Measurements from ENCODE around the gene NT5DC3.

NT5DC3 gene

DNA sequence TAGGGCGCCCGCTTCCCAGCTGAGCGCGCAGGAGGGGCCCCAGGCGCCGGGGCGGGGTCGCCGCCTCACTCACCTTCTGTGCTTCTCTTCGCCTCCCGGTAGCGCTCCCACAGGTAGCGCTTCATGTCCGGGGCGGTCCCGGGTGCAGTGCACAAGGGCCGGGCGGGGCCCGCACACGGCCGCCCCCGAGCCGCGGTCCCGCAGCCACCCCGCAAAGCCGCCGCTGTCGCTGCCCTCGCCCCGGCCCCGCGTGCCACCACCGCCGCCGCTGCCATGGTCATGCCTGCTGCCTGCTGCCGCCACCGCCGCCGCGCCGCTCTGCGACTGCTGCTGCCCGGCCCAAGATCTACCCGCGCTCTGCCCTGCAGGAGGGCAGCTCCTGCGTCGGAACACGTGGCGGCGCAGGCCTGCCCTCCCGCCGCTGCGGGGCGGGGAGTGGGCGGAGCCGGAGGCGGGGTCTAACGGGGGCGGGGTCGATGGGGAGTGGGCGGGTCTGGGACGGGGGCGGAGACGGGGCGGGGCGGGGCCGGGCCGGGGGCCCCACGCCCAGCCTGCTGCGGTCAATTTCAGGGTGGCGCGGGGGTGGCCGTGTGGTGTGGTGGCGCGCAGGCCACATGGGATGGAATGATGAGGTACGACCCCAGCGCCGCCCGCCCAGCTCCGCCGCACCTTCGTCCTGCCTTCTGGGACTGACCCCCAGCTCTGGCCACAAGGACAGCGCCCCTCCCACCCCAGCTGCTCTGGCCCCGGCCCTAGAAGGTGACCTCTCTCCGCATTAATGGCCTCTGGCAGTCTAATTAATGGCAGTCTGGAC lies at the start of gene NT5DC3:
Gene NT5DC3 (minus strand): TSS at position 359 of the 814 bp plus-strand sequence. CDS start 78 bp downstream, at position 281.
- H3K4me3 ChIP-seq (ENCODE audit: low read length, poor library complexity, severe bottlenecking): peak within 1 kb of the TSS; percentile 81
- no peaks in the 10 kb centered on the region for H3K27me3 ChIP-seq (ENCODE audit: insufficient read depth, low read length, poor library complexity, severe bottlenecking)
- TF ChIP-seq, protein P1, sequence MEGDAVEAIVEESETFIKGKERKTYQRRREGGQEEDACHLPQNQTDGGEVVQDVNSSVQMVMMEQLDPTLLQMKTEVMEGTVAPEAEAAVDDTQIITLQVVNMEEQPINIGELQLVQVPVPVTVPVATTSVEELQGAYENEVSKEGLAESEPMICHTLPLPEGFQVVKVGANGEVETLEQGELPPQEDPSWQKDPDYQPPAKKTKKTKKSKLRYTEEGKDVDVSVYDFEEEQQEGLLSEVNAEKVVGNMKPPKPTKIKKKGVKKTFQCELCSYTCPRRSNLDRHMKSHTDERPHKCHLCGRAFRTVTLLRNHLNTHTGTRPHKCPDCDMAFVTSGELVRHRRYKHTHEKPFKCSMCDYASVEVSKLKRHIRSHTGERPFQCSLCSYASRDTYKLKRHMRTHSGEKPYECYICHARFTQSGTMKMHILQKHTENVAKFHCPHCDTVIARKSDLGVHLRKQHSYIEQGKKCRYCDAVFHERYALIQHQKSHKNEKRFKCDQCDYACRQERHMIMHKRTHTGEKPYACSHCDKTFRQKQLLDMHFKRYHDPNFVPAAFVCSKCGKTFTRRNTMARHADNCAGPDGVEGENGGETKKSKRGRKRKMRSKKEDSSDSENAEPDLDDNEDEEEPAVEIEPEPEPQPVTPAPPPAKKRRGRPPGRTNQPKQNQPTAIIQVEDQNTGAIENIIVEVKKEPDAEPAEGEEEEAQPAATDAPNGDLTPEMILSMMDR (conservative IDR thresholded peaks at IDR 0.05; ENCODE audit: low read length): no peak
- no peak for TF ChIP-seq EZH2phosphoT487 (IDR thresholded peaks at IDR 0.05; ENCODE audit: borderline replicate concordance)
- H4K20me1 ChIP-seq (ENCODE audit: insufficient read depth, low read length, poor library complexity, severe bottlenecking): no peaks in the 10 kb centered on the region
- no peaks in the 10 kb centered on the region for H3K9me2 ChIP-seq (replicated peaks; ENCODE audit: low read depth, low read length)
- peak within 1 kb of the TSS; percentile 83 for H3K4me2 ChIP-seq (ENCODE audit: low read depth, low read length, poor library complexity, severe bottlenecking)
- peaks cover 9% of the 10 kb centered on the region; the same call in 1 of the 2 replicates for H3K79me2 ChIP-seq (ENCODE audit: insufficient read depth, low read length)
- H3K9ac ChIP-seq (ENCODE audit: low read depth, low read length, poor library complexity, severe bottlenecking): peak within 1 kb of the TSS; percentile 71
- H3K9me3 ChIP-seq (ENCODE audit: insufficient read depth, low read depth, low read length): no peaks in the 10 kb centered on the region
- H3K4me1 ChIP-seq (ENCODE audit: insufficient read depth, low read length, poor library complexity, severe bottlenecking): peaks cover 8% of the 10 kb centered on the region
- H3F3A ChIP-seq (ENCODE audit: low read depth): no peaks in the 10 kb centered on the region
- no peaks in the 10 kb centered on the region for H3K36me3 ChIP-seq (ENCODE audit: insufficient read depth, low read length)
- peak within 1 kb of the TSS; percentile 86 for H2AFZ ChIP-seq (ENCODE audit: low read length)

DNA sequence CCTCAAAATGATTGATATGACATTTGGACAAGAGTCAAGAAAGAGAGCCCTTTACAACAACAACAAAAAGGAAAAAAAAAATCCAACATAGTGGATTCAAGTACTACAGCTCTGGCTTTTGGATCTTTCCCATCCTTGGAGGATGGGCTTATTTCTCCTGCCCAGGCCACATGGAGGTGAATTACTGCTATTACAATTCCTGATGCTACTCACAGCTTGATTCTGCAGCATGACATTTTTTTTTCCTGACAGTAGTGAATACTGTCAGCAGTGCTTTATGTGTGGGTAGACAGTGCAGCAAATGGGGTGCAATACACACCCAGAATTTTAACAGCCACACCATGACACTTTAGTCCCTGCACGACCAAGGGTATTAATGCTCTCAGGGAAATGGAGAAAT lies 46.7 kb upstream of the NT5DC3 start:
- TF ChIP-seq, protein P1 (conservative IDR thresholded peaks at IDR 0.05; ENCODE audit: low read length): no peak
- TF ChIP-seq EZH2phosphoT487 (IDR thresholded peaks at IDR 0.05; ENCODE audit: borderline replicate concordance): no peak
- Histone ChIP-seq H3K9ac (ENCODE audit: low read depth, low read length, poor library complexity, severe bottlenecking) (no peak overlapping the region), H3K27me3 (ENCODE audit: insufficient read depth, low read length, poor library complexity, severe bottlenecking) (no peaks in the 10 kb centered on the region), H4K20me1 (ENCODE audit: insufficient read depth, low read length, poor library complexity, severe bottlenecking) (no peaks in the 10 kb centered on the region), H3K36me3 (ENCODE audit: insufficient read depth, low read length) (no peaks in the 10 kb centered on the region), H3K4me2 (ENCODE audit: low read depth, low read length, poor library complexity, severe bottlenecking) (no peak overlapping the region), H3K9me2 (replicated peaks; ENCODE audit: low read depth, low read length) (no peaks in the 10 kb centered on the region), H3K4me3 (ENCODE audit: low read length, poor library complexity, severe bottlenecking) (no peak overlapping the region), H3K9me3 (ENCODE audit: insufficient read depth, low read depth, low read length) (no peaks in the 10 kb centered on the region), H3K79me2 (ENCODE audit: insufficient read depth, low read length) (no peaks in the 10 kb centered on the region), H3F3A (ENCODE audit: low read depth) (no peaks in the 10 kb centered on the region), H3K4me1 (ENCODE audit: insufficient read depth, low read length, poor library complexity, severe bottlenecking) (peaks cover 6% of the 10 kb centered on the region), H2AFZ (ENCODE audit: low read length) (no peak overlapping the region)

DNA sequence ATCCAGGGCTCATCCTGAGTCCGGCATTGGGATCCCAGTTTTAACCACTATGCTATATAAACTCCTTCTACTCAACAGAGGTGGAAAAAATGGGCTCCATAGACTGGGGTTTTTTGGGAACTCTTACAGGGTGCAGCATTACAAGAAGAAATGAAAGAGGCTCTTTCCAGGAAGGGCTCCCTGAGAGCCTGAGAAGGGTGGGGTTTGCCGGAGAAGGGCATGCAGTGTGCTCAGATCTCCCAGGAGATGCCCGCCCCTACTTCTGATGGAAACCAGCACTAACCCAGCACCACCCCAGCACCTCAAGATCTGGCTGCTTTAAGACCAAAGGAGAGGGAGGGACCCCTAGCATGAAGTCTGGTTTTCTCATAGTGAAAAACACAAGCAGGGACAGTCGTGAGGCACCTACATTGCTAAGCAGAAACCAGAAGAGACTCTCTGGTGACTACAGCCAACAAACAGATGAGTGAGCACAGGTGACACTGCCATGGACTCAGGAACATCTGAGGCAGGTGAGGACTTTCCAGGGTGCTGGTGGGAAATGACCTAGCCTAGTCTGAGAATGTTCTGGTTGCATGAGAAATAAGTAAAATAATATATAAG lies 45.3 kb upstream of the NT5DC3 start:
- Histone ChIP-seq H3F3A (ENCODE audit: low read depth) (0 out of 2 replicates have a peak, but pooled peaks cover 3% of the 10 kb centered on the region), H3K4me3 (ENCODE audit: low read length, poor library complexity, severe bottlenecking) (no peak overlapping the region), H3K79me2 (ENCODE audit: insufficient read depth, low read length) (no peaks in the 10 kb centered on the region), H4K20me1 (ENCODE audit: insufficient read depth, low read length, poor library complexity, severe bottlenecking) (no peaks in the 10 kb centered on the region), H2AFZ (ENCODE audit: low read length) (no peak overlapping the region), H3K9me2 (replicated peaks; ENCODE audit: low read depth, low read length) (no peaks in the 10 kb centered on the region), H3K4me2 (ENCODE audit: low read depth, low read length, poor library complexity, severe bottlenecking) (no peak overlapping the region), H3K27me3 (ENCODE audit: insufficient read depth, low read length, poor library complexity, severe bottlenecking) (no peaks in the 10 kb centered on the region), H3K4me1 (ENCODE audit: insufficient read depth, low read length, poor library complexity, severe bottlenecking) (peaks cover 17% of the 10 kb centered on the region), H3K36me3 (ENCODE audit: insufficient read depth, low read length) (no peaks in the 10 kb centered on the region), H3K9me3 (ENCODE audit: insufficient read depth, low read depth, low read length) (no peaks in the 10 kb centered on the region), H3K9ac (ENCODE audit: low read depth, low read length, poor library complexity, severe bottlenecking) (no peak overlapping the region)
- TF ChIP-seq, protein P1 (conservative IDR thresholded peaks at IDR 0.05; ENCODE audit: low read length): no peak
- no peak for TF ChIP-seq EZH2phosphoT487 (IDR thresholded peaks at IDR 0.05; ENCODE audit: borderline replicate concordance)

Data from Loucy (cell line).